K562 (cell line): ENCODE results near the gene ARHGEF3. TPM values are rescaled to one million over a fixed set of nuclear protein-coding genes. Genes with fewer than 3 reads are reported as not detected.

Source experiments
- ATAC-seq: fragments of 200-7000 bp; cut with Tn5 transposase; 3 replicates; pipeline ENCODE4 v1.9.1; 2020; ENCODE audit warnings: moderate library complexity
- BruUV-seq: library from RNA; stranded (reverse); fragments of 400-500 nt; replicated peaks from 2 replicates; lab custom pipeline; 2021; lab: Mats Ljungman, UMichigan
- CTCF ChIA-PET: fragments of 300-600 bp; formaldehyde crosslinking; extraction: SDS; loops from one replicate; lab custom pipeline; 2021; ENCODE audit warnings: low intra/inter-chr PET ratio; lab: Yijun Ruan, JAX
- POLR2A ChIA-PET: fragments of 300-600, 350-650 bp; sonication (Branson Sonifier 250); formaldehyde crosslinking; extraction: SDS; loops from one replicate; lab custom pipeline; 2021; ENCODE audit warnings: antibody characterized with exemption, inconsistent platforms; lab: Yijun Ruan, JAX
- DNase-seq, 4 experiments: peaks; one replicate each; pipeline versions ENCODE4 v3.0.0 to v3.0.0-alpha.2; 2011 to 2018; ENCODE audit warnings: low spot score in 3 of 4, mixed read lengths in 3 of 4; ENCODE audit errors: extremely low read depth in 1 of 4
- FAIRE-seq: peaks from 2 replicates; lab custom pipeline; 2011; peaks lifted over from hg19 to GRCh38; lab: Jason Lieb, UNC
- H2AFZ ChIP-seq: 2 replicates; pipeline ENCODE4 v1.6.0; 2011; ENCODE audit warnings: low read depth, low read length, control low read depth, inconsistent platforms
- H3K27ac ChIP-seq: fragments of 200-600 bp; 3 replicates; pipeline ENCODE4 v1.8.0; 2011; ENCODE audit warnings: low read depth, mild to moderate bottlenecking, control low read depth, inconsistent platforms, low read length, moderate library complexity, mixed read lengths; ENCODE audit errors: extremely low read depth
- H3K27me3 ChIP-seq, 2 experiments: fragments of 300-600 bp in 1 of 2; 2 replicates in 1 of 2; 3 replicates in 1 of 2; pipeline versions ENCODE4 v1.6.0 to v1.8.0; 2011; ENCODE audit warnings: inconsistent platforms in 2 of 2, low read length in 2 of 2, mild to moderate bottlenecking in 1 of 2, mixed read lengths in 1 of 2, moderate library complexity in 1 of 2; ENCODE audit not compliant: control insufficient read depth in 2 of 2, insufficient read depth in 2 of 2
- H3K36me3 ChIP-seq: fragments of 300-600 bp; 3 replicates; pipeline ENCODE4 v1.8.0; 2011; ENCODE audit warnings: mild to moderate bottlenecking, low read length, inconsistent platforms; ENCODE audit not compliant: control insufficient read depth, insufficient read depth
- H3K4me1 ChIP-seq, 2 experiments: fragments of 200-600 bp in 1 of 2; replicated peaks in 1 of 2; 2 replicates in 1 of 2; 3 replicates in 1 of 2; pipeline versions ENCODE4 v1.5.1 to v1.8.0; 2011; ENCODE audit warnings: inconsistent platforms in 2 of 2, low read length in 2 of 2, mild to moderate bottlenecking in 1 of 2, mixed read lengths in 1 of 2, moderate library complexity in 1 of 2; ENCODE audit not compliant: control insufficient read depth in 2 of 2, insufficient read depth in 2 of 2
- H3K4me2 ChIP-seq: 2 replicates; pipeline ENCODE4 v1.6.1; 2011; ENCODE audit warnings: low read length, control low read depth, inconsistent platforms, mixed read lengths; ENCODE audit not compliant: insufficient read depth
- H3K4me3 ChIP-seq: fragments of 200-600 bp; sonication (generic), shearing (Covaris generic); 2 replicates; pipeline ENCODE4 v1.5.1; 2016; ENCODE audit warnings: control low read depth, inconsistent platforms
- H3K79me2 ChIP-seq: fragments of 200-600 bp; 3 replicates; pipeline ENCODE4 v1.8.0; 2011; ENCODE audit warnings: low read length, inconsistent platforms; ENCODE audit not compliant: control insufficient read depth, insufficient read depth
- H3K9ac ChIP-seq, 2 experiments: 2 replicates each; pipeline versions ENCODE4 v1.6.0 to v1.6.1; 2011; ENCODE audit warnings: low read depth in 2 of 2, low read length in 2 of 2, control low read depth in 1 of 2, inconsistent platforms in 1 of 2, mild to moderate bottlenecking in 1 of 2, mixed read lengths in 1 of 2; ENCODE audit not compliant: insufficient read depth in 1 of 2
- H3K9me1 ChIP-seq: one replicate; pipeline ENCODE4 v1.6.0; 2011; ENCODE audit warnings: inconsistent platforms, mild to moderate bottlenecking, low read length, moderate library complexity; ENCODE audit not compliant: control insufficient read depth, insufficient read depth
- H3K9me3 ChIP-seq: replicated peaks from 2 replicates; pipeline ENCODE4 v1.5.1; 2011; ENCODE audit warnings: low read depth, low read length, inconsistent platforms; ENCODE audit not compliant: control insufficient read depth, insufficient read depth
- H4K20me1 ChIP-seq: replicated peaks from 2 replicates; pipeline ENCODE4 v1.6.1; 2011; ENCODE audit warnings: low read length, inconsistent platforms, mixed read lengths; ENCODE audit not compliant: control insufficient read depth, insufficient read depth
- BRCA1 ChIP-seq, 2 experiments: fragments of 450-650 bp in 1 of 2; sonication (generic) in 1 of 2; formaldehyde crosslinking in 1 of 2; IDR thresholded peaks; 2 replicates each; pipeline versions ENCODE4 v1.5.0 to v1.6.1; 2017 to 2020; ENCODE audit warnings: mild to moderate bottlenecking in 1 of 2, missing genetic modification reagents in 1 of 2
- CTCFL ChIP-seq: IDR thresholded peaks from 2 replicates; pipeline ENCODE4 v1.6.1; 2011; ENCODE audit warnings: borderline replicate concordance, low read depth, mild to moderate bottlenecking, moderate library complexity, low read length; ENCODE audit not compliant: insufficient read depth, poor library complexity, severe bottlenecking
- FOXK1 ChIP-seq: sonication (generic); formaldehyde crosslinking; IDR thresholded peaks from 2 replicates; pipeline ENCODE4 v1.8.0; 2022; ENCODE audit warnings: missing genetic modification reagents, mild to moderate bottlenecking, borderline replicate concordance
- HDAC6 ChIP-seq: IDR thresholded peaks from 2 replicates; pipeline ENCODE4 v1.6.1; 2012; ENCODE audit warnings: low read depth, mild to moderate bottlenecking, control low read depth, inconsistent platforms, low read length, moderate library complexity
- NFXL1 ChIP-seq: fragments of 450-650 bp; formaldehyde crosslinking; IDR thresholded peaks from 2 replicates; pipeline ENCODE4 v1.4.0; 2021; ENCODE audit warnings: mild to moderate bottlenecking
- NR2C2 ChIP-seq, 2 experiments: fragments of 200-800 bp in 1 of 2; sonication (Bioruptor generic) in 1 of 2; sonication (generic) in 1 of 2; formaldehyde crosslinking in 1 of 2; IDR thresholded peaks; 2 replicates each; pipeline versions ENCODE4 v1.6.1 to v1.8.0; 2016 to 2022; ENCODE audit warnings: mild to moderate bottlenecking in 1 of 2, missing compliant biosample characterization in 1 of 2, missing genetic modification characterization in 1 of 2, missing genetic modification reagents in 1 of 2
- PHF8 ChIP-seq: fragments of 200-600 bp; sonication (generic); IDR thresholded peaks from 2 replicates; pipeline ENCODE4 v1.6.1; 2012; ENCODE audit warnings: mixed run types, mild to moderate bottlenecking, inconsistent platforms, low read length, moderate library complexity, borderline replicate concordance
- POU5F1 ChIP-seq: fragments of 150-350 bp; IDR thresholded peaks from 2 replicates; pipeline ENCODE4 v1.6.1; 2014; ENCODE audit warnings: borderline replicate concordance, low read length, low read depth, mild to moderate bottlenecking; ENCODE audit not compliant: partially characterized antibody
- RFX1 ChIP-seq: fragments of 450-650 bp; IDR thresholded peaks from 2 replicates; pipeline ENCODE4 v1.6.1; 2016; ENCODE audit warnings: mild to moderate bottlenecking, moderate library complexity
- ZFP91 ChIP-seq: sonication (generic); formaldehyde crosslinking; IDR thresholded peaks from 2 replicates; pipeline ENCODE4 v1.8.0; 2022; ENCODE audit warnings: mild to moderate bottlenecking, missing genetic modification reagents
- WGBS: fragments of 100-300 bp; shearing (Covaris generic); methylation state at CpG from one replicate; pipeline ENCODE4 v1.1.6; 2016; ENCODE audit warnings: low coverage, mixed read lengths; ENCODE audit not compliant: insufficient coverage; ENCODE audit errors: missing lambda C conversion rate; 5-methylcytosine and 5-hydroxymethylcytosine counted together
- in situ Hi-C: fragments of 300-500 bp; cut with MboI; formaldehyde crosslinking; loops from 4 replicates; pipeline ENCODE4 v1.15.0; 2018; ENCODE audit warnings: inconsistent platforms, mixed read lengths
- intact Hi-C: fragments of 100-400 bp; cut with micrococcal nuclease; formaldehyde crosslinking; loops from 2 replicates; pipeline ENCODE4 v1.14.2; 2022
- polyA plus RNA-seq, 8 experiments: library from polyadenylated mRNA; depleted of rRNA in 4 of 8; stranded (reverse) in 5 of 8; unstranded in 3 of 8; fragments of >200 nt; fragmentation: Nextera tagmentation in 2 of 8; fragmentation: Illumina TruSeq in 1 of 8; extraction: Ambion mirVana in 2 of 8; extraction: Trizol in 1 of 8; gene quantifications; 2 replicates each; pipeline versions ENCODE4 v1.2.1 to v1.2.3, GENCODE V29; 2011 to 2014; ENCODE audit warnings: inconsistent platforms in 1 of 8, missing spikeins in 1 of 8
- total RNA-seq, 7 experiments: library from RNA; depleted of rRNA in 6 of 7; stranded (reverse); fragments of >200 nt in 6 of 7; fragmentation: Illumina TruSeq in 2 of 7; extraction: Trizol in 2 of 7; gene quantifications; 2 replicates each; pipeline versions ENCODE4 v1.2.1 to v1.2.3, GENCODE V29; 2011 to 2021; ENCODE audit warnings: low replicate concordance in 1 of 7

The ARHGEF3 gene
- total and polyA plus RNA-seq, 9 of the 15 experiments (the other 6 are each of a cell fraction or from before 2014, with no cell fraction given) = 0.77 to 2.7 (median 1.4) TPM

GRCh38 chr3:56747150-56747549 lies 54.6 kb downstream of the ARHGEF3 start:
- 14% methylated on average over 2 of the region's 2 CpGs for WGBS
- no TSS peak for BruUV-seq
- peak; percentile 42; the same call in 1 of the 2 replicates for TF ChIP-seq RFX1
- no peak for TF ChIP-seq FOXK1 (CRISPR knock-in tag)
- no peak overlapping the region for H3K4me2 ChIP-seq
- intact Hi-C loops = no loop called here
- CTCF ChIA-PET = no interaction called here
- H3K4me3 ChIP-seq = no peak overlapping the region
- H2AFZ ChIP-seq = no peak overlapping the region
- FAIRE-seq (no peak), ATAC-seq (no peak), DNase-seq (no peak)
- H3K27me3 ChIP-seq = no peaks in the 10 kb centered on the region; a peak in 2 of 5 replicates
- POLR2A ChIA-PET = no interaction called here
- no peaks in the 10 kb centered on the region for H3K79me2 ChIP-seq
- no peak overlapping the region for H3K27ac ChIP-seq
- H3K9me1 ChIP-seq = no peaks in the 10 kb centered on the region
- H4K20me1 ChIP-seq = no peaks in the 10 kb centered on the region
- no peaks in the 10 kb centered on the region for H3K9me3 ChIP-seq
- H3K9ac ChIP-seq = no peak overlapping the region
- in situ Hi-C loops = no loop called here
- H3K4me1 ChIP-seq = no peaks in the 10 kb centered on the region
- no peaks in the 10 kb centered on the region for H3K36me3 ChIP-seq

- no peaks in the 10 kb centered on the region for H3K36me3 ChIP-seq
- POLR2A ChIA-PET = no interaction called here
Measured at GRCh38 chr3:56744016-56744415, 57.7 kb downstream of the ARHGEF3 start.

More at GRCh38 chr3:56744016-56744415, 57.7 kb downstream of the ARHGEF3 start:
- TF ChIP-seq CTCFL (no peak), HDAC6 (no peak), NR2C2 (CRISPR knock-in tag; IDR thresholded peaks at IDR 0.05) (no peak), NR2C2 (tag; IDR thresholded peaks at IDR 0.05) (no peak), ZFP91 (no peak), POU5F1 (no peak), PHF8 (no peak), NFXL1 (no peak), BRCA1 (IDR thresholded peaks at IDR 0.05) (no peak), BRCA1 (CRISPR knock-in tag; IDR thresholded peaks at IDR 0.05) (no peak)
- no TSS peak for BruUV-seq
- in situ Hi-C loops = no loop called here
- Histone ChIP-seq H3K27ac (no peak overlapping the region), H3K4me3 (no peak overlapping the region), H3K9me1 (no peaks in the 10 kb centered on the region), H3K27me3 (no peaks in the 10 kb centered on the region; a peak in 2 of 5 replicates), H3K79me2 (no peaks in the 10 kb centered on the region), H3K9ac (no peak overlapping the region), H3K9me3 (no peaks in the 10 kb centered on the region), H3K4me1 (no peaks in the 10 kb centered on the region), H3K4me2 (no peak overlapping the region), H4K20me1 (no peaks in the 10 kb centered on the region), H2AFZ (no peak overlapping the region)
- ATAC-seq = no peak
- no peak for DNase-seq
- intact Hi-C loops = no loop called here
- no peak for FAIRE-seq
- CTCF ChIA-PET = no interaction called here
- 2% methylated on average over 4 of the region's 5 CpGs for WGBS
